ENCODE data around the gene LRRC14B.
"Not testable (repeated sequence)": the region's sequence is repeated elsewhere in the genome, so short reads cannot be mapped to it uniquely, and the experiment has no call there.

Gene LRRC14B

GRCh38 chr5:192970-193831, 1.9 kb downstream of the LRRC14B start:
- ATAC-seq (no peak), DNase-seq (no peak)

DNA sequence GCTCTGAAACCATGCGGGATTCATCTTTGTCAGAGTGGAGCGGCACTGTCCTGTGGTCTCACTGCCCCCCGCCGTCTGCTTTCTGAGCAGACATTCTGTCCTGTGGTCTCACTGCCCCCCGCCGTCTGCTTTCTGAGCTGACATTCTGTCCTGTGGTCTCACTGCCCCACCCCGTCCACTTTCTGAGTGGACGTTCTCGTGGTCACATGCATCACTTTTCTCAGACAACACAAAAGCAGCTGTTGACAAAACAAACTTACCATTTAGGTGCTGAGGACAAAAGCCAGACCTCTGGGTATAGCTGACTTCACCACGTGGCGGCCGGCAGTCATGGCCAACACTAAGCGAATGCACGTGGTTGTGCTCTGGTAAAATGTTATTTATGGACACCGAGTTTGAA, 2.8 kb downstream of the LRRC14B start:
- ATAC-seq, result no peak
- no peak for DNase-seq

GRCh38 chr5:194603-195209, 3.4 kb downstream of the LRRC14B start:
- DNase-seq, result no peak
- no peak for ATAC-seq

- DNase-seq, result no peak
- ATAC-seq, result no peak
Measured at GRCh38 chr5:195401-196160, 4.3 kb downstream of the LRRC14B start.

GRCh38 chr5:196350-196749, 5.1 kb downstream of the LRRC14B start:
- no peak for ATAC-seq
- DNase-seq, result no peak

DNA sequence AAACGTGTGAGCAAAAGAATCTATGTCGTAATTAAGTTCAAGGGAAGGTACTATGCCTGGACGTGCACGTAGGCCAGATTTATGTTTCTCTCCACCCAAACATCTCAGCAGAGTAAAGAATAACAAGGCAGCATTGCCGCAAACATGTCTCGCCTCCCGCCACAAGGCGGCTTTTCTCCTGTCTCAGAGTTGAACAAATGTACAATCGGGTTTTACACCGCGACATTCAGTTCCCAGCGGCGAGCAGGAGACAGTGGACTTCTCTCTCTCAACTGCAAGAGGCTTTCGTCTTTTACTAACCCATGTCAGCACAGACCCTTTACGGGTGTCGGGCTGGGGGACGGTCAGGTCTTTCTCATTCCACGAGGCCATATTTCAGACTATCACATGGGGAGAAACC, 5.7 kb downstream of the LRRC14B start:
- not testable (repeated sequence) for DNase-seq, ATAC-seq

GRCh38 chr5:197892-198489, 6.7 kb downstream of the LRRC14B start:
- ATAC-seq, result no peak
- DNase-seq, result no peak

GRCh38 chr5:198516-199196, 7.4 kb downstream of the LRRC14B start:
- ATAC-seq, result no peak
- DNase-seq, result no peak

- ATAC-seq (no peak), DNase-seq (no peak)
Measured at GRCh38 chr5:199197-199949, 8.1 kb downstream of the LRRC14B start.

- DNase-seq, result no peak
- ATAC-seq, result no peak
Measured at GRCh38 chr5:199950-200645, 8.8 kb downstream of the LRRC14B start.

GRCh38 chr5:200985-201384, 9.7 kb downstream of the LRRC14B start:
- no peak for ATAC-seq

GRCh38 chr5:201672-202071, 10.4 kb downstream of the LRRC14B start:
- ATAC-seq (no peak), DNase-seq (no peak)

More at GRCh38 chr5:200985-201384, 9.7 kb downstream of the LRRC14B start:
- DNase-seq, result no peak

DNA sequence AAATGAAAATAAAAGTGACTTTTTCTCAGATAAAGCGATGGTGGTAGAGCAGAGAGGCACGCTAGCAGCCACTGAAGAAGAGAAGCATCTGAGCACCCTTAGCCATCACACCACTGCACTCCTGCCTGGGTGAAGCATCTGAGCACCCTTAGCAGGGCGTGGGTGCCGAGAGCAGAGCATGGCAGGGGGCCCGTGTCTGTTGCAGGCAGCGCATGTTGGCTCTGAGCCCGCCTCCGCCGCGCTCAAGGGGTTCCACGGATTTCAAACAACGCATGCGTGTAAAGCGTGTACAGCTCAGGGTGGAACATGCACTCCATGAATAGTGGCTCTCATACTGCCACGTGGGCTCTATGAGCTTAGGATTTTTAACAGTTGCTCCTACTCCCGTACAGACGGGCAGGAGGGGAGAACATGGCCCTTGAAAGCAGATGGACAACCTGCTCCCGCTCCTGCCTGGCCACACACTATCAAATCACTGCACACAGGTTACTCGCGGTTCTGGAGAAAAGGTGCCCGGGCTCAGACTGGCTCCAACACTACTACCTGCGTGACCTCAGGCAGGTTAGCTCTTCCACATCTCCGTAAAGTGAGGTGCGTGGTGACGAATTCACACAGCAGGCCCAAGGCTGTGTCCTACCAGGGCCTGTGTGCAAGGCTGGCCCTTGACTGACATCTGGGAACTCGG, 12.1 kb downstream of the LRRC14B start:
- no peak for DNase-seq
- ATAC-seq, result no peak

- DNase-seq (no peak), ATAC-seq (no peak)
Measured at GRCh38 chr5:204001-204400, 12.7 kb downstream of the LRRC14B start.

DNA sequence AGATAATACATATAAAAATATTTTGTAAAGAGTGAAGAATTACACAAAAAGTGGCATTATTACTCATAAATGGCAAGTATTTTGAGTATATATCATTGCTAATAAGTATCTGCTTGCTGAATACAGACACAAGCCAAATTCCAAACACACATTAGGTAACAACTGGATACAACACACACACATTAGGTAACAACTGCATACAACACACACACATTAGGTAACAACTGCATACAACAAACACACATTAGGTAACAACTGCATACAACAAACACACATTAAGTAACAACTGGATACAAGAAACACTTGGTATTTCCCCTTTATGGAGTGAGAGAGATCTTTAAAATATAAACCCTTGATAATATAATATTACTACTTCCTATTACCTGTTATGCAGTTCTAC, 13.2 kb downstream of the LRRC14B start:
- no peak for DNase-seq
- ATAC-seq, result no peak

- no peak for ATAC-seq
Measured at GRCh38 chr5:204966-205670, 13.8 kb downstream of the LRRC14B start.

GRCh38 chr5:206406-206805, 15.1 kb downstream of the LRRC14B start:
- ATAC-seq (no peak), DNase-seq (no peak)

More at GRCh38 chr5:204966-205670, 13.8 kb downstream of the LRRC14B start:
- no peak for DNase-seq

GRCh38 chr5:206927-207536, 15.7 kb downstream of the LRRC14B start:
- DNase-seq (no peak), ATAC-seq (no peak)

DNA sequence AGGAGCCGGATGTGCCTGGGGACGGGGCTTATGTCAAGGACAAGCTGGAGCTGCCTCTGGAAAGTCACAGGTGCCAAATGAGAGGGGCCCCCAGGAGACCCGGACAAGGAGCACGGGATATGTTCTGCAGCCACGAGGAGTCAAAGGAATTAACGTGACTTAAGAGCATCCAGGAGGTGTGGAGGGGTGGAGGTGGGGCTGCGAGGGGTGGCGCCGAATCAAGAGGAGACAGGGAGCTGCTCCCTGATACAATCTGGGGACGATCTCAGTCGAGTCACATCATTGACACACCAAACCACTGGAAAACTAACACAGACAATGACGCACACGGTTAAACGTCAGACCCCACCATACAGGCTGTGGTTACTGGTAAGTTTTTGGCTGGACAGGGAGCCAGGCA, 16.3 kb downstream of the LRRC14B start:
- no peak for DNase-seq
- ATAC-seq, result no peak

All from stimulated activated naive CD8-positive, alpha-beta T cell treated with anti-CD3 and anti-CD28 coated beads, Interleukin-15, Interleukin-2, amounts not matched to agents 100 U/mL and 50 U/mL, for 24 hours (primary cell).